Measurements from ENCODE around the gene KIAA1671.
A peak's percentile ranks its signal among the peaks of the same experiment; 100 is the strongest.

KIAA1671 gene

DNA sequence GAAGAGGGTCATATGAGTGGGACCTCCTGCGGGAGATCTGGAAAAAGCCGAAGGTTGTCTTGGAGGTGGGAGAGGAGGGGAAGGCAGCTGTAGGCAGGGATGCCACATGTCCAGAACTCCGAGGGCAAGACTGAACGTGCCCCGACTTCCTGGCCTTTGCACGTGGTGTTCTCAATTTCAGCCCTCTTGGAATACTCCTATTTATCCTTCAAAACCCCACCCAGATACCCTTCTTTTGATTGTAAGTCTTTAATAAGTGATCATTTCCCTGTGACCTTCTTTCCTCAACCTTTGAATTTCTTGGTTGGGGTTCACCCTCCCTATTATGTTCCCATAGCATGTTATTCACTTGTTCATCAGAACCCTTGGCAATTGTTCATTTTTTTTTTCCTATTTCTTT is 151.9 kb downstream of the KIAA1671 start:
- no peak for DNase-seq (ENCODE audit: low read depth in 2 of 2)
- TF ChIP-seq, protein P1, sequence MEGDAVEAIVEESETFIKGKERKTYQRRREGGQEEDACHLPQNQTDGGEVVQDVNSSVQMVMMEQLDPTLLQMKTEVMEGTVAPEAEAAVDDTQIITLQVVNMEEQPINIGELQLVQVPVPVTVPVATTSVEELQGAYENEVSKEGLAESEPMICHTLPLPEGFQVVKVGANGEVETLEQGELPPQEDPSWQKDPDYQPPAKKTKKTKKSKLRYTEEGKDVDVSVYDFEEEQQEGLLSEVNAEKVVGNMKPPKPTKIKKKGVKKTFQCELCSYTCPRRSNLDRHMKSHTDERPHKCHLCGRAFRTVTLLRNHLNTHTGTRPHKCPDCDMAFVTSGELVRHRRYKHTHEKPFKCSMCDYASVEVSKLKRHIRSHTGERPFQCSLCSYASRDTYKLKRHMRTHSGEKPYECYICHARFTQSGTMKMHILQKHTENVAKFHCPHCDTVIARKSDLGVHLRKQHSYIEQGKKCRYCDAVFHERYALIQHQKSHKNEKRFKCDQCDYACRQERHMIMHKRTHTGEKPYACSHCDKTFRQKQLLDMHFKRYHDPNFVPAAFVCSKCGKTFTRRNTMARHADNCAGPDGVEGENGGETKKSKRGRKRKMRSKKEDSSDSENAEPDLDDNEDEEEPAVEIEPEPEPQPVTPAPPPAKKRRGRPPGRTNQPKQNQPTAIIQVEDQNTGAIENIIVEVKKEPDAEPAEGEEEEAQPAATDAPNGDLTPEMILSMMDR (IDR thresholded peaks at IDR 0.05; ENCODE audit: low read depth, low read length) = no peak
- no peak overlapping the region for H3K4me3 ChIP-seq (replicated peaks in 1 of 2; ENCODE audit: low read depth in 2 of 2, low read length in 2 of 2)

DNA sequence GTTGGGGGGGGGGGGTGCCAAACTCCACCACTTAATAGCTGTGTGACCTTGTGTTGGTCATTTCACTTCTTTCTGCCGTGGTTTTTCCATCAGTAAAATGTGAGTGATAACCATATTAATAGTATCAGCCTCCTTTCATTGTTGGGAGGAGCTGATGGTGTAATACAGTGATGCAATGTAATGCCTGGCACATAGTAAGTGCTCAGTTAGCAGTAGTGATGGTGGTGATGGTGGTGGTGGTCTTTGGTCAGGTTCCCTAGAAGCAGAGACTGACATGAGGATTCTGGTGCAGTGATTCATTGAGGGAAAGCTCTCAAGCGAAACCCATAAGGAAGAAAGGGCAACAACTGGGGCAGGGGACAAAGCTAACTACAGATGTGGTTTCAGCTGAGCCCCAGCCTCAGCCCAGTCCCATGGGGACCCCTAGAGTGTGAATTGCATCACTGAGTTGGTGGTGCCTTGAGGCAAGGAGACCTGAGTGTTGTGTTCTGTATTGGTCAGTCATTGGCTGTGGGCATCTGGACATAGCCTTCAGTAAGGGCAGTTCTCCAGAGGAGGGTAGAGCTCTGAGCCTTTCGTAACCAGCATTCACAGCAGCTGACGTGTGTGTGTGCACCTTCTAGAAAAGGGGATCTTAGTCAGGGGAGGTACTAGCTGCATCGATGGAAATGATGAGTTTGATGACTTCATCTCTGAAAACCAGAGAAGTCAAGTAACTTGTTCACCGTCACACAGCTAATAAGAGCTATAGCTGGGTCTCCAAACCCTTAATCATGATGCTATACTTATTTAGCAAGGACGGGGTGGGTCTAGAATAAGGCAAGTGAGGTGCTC is 153.5 kb downstream of the KIAA1671 start:
- peak in 1 of 2 donors; percentile 11 for DNase-seq (ENCODE audit: low read depth in 2 of 2)
- H3K4me3 ChIP-seq (replicated peaks in 1 of 2; ENCODE audit: low read depth in 2 of 2, low read length in 2 of 2) = no peak overlapping the region
- TF ChIP-seq, protein P1 (IDR thresholded peaks at IDR 0.05; ENCODE audit: low read depth, low read length) = no peak

DNA sequence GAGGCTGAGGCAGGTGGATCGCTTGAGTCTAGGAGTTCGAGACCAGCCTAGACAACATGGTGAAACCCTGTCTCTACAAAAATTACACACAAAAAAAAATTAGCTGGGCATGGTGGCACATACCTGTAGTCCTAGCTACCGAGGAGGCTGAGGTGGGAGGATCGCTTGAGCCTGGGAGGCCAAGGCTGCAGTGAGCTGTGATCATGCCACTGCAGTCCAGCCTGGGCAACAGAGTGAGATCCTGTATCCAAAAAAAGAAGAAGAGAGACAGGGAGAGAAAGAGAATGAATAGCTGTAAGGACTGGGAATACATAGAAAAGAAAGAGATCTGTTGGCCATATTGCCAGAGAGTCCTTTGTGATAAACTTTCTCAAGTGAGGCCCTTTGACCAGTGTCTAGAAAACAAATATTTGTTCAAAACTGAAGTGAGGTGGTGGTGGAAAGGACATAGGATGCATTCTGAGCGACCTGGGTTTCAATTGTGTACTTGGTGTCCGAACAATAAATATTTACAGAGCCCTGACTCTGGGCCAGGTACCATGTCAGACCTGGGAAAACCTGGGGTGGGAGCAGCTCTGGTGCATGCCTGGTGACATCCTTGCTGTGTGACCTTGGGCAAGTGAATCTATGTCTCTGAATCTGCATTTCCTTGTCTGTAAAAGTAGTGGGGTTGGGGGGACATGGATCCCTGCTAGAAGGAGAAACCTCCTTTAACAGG is 157.5 kb downstream of the KIAA1671 start:
- DNase-seq (ENCODE audit: low read depth in 2 of 2) = no peak
- H3K4me3 ChIP-seq (replicated peaks in 1 of 2; ENCODE audit: low read depth in 2 of 2, low read length in 2 of 2) = no peak overlapping the region
- TF ChIP-seq, protein P1 (IDR thresholded peaks at IDR 0.05; ENCODE audit: low read depth, low read length) = no peak

DNA sequence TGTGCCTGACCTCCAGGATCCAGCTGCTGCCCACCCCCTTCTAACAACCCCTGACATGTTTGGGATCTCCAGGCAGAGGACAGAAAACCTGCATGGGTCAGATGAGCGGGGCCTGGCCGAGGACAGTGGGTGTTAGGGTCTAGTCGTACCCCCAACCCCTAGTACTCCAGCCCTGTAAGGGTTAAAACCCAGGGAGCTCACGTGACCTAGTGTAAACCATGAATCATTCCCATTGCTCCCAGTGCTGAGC is 158.0 kb downstream of the KIAA1671 start:
- peak overlapping the region in 1 of 2 donors; percentile 60 for H3K4me3 ChIP-seq (replicated peaks in 1 of 2; ENCODE audit: low read depth in 2 of 2, low read length in 2 of 2)
- DNase-seq (ENCODE audit: low read depth in 2 of 2) = no peak
- TF ChIP-seq, protein P1 (IDR thresholded peaks at IDR 0.05; ENCODE audit: low read depth, low read length) = no peak

DNA sequence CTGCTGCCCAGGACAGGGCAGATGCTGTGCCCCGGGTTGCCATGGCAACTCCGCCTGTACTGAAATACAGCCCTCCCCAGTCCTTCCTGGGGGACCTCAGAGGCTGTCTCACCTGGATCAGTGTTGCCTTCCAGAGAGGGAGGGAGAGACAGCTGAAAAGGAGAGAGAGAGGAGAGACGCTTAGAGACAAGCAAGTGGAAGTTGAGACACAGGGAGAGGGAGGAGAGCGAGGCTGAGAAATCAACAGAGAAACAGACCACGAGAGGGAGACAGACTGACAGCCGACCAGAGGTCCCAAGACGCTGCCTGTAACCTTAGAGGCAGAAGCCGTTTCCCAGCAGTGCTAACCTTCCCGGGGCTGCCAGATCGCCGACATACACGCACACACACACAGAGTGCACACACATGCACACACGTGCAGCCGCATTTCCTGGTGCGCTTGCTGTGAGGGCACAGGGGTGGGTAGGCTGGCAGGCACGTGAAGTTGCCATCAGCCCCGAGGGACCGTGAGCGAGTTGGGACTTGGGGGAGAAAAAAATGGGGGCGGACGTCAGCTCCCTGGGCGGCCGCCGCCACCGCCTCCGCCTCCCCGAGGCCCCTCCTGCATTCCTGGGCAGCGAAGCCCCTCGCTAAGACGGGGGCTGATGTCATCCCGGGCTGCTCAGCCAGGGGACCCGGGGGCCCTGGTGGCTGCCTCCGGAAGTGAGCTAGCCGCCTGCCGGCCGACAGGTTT is 158.5 kb downstream of the KIAA1671 start:
- TF ChIP-seq, protein P1 (IDR thresholded peaks at IDR 0.05; ENCODE audit: low read depth, low read length) = peak; percentile 72
- H3K4me3 ChIP-seq (replicated peaks in 1 of 2; ENCODE audit: low read depth in 2 of 2, low read length in 2 of 2) = peak overlapping the region; percentile 60 to 64

DNA sequence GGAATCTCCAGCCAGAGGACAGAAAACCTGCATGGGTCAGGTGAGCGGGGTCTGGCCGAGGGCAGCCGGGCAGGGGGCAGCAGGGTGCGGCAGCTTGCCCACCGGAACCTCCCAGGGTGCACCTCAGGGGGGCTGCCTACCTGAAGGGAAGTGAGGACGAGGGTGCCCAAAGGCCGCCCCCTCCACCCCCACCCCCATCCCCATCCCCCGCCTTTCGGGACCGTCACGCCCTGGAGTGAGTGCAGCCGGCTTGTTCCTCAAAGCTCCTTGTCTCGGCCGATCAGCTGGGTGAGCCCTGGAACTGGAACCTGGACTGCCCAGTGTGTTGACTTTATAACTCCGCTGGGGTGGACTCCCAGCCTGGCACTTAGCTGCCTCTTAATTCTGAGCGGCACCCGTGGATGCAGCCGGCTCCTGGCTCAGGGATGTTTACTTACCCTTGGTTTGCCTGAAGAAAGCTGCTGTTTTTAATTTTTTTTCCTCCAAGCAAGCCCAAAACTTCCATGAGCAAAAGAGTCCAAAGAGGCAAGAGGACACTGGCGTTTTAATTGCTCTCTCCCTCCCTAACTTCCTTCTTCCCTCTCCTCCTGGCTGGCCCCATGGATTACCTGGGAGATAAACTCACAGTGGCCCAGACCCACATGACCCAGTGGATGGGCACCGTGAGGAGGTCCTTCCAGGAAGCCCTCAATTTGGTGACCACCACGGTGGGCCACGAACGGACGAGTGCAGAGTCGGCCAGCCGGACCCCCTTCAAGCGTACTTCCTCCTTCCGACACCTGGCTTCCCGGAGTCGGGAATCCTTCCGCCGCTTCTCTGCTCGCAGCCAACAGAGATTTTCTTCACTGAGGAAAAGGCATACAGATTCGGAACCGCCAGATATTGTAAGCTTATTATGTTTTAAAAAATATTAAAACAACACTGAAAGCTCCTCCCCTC is 159.3 kb downstream of the KIAA1671 start:
- peak overlapping the region; percentile 60 to 64 for H3K4me3 ChIP-seq (replicated peaks in 1 of 2; ENCODE audit: low read depth in 2 of 2, low read length in 2 of 2)
- TF ChIP-seq, protein P1 (IDR thresholded peaks at IDR 0.05; ENCODE audit: low read depth, low read length) = no peak
- DNase-seq (ENCODE audit: low read depth in 2 of 2) = peak in 1 of 2 donors; percentile 19

More for the DNA sequence above, 158.5 kb downstream of the KIAA1671 start:
- peak; percentile 88 to 91 for DNase-seq (ENCODE audit: low read depth in 2 of 2)
